ENCODE data around the gene NOP14.

- TF ChIP-seq CTCF (IDR thresholded peaks at IDR 0.05): peak in 1 of 5 experiments; percentile 17
- TF ChIP-seq EP300 (IDR thresholded peaks at IDR 0.05; ENCODE audit: low read depth): no peak
- peak in 2 of 3 donors; percentile 50 to 58 for TF ChIP-seq POLR2AphosphoS5 (IDR thresholded peaks at IDR 0.05)
Measured at GRCh38 chr4:2942532-2943363, 20.5 kb downstream of the NOP14 start.

Data from transverse colon (tissue), 4 donors.